Activated CD4-positive, alpha-beta T cell treated with anti-CD3 and anti-CD28 coated beads for 4 hours (primary cell): ENCODE results near the gene DPP9.
"Not testable (repeated sequence)": the region's sequence is repeated elsewhere in the genome, so short reads cannot be mapped to it uniquely, and the experiment has no call there.

Experiments
- DNase-seq, 2 donors: peaks; one replicate each; pipeline ENCODE4 v3.0.0-alpha.2; 2020

The DPP9 gene

GRCh38 chr19:4723595-4724514 is at the start of gene DPP9:
DPP9 (minus strand) TSS chr19:4723842; CDS start chr19:4719906, 3,936 bp downstream.
- peak; percentile 96 to 97 for DNase-seq

- no peak for DNase-seq
Measured at GRCh38 chr19:4773047-4773640, 49.5 kb upstream of the DPP9 start.

GRCh38 chr19:4772566-4772965 is 48.9 kb upstream of the DPP9 start:
- no peak for DNase-seq

- DNase-seq: peak; percentile 63 to 75
Measured at GRCh38 chr19:4768934-4769777, 45.5 kb upstream of the DPP9 start.

- no peak for DNase-seq
Measured at GRCh38 chr19:4764393-4764660, 40.7 kb upstream of the DPP9 start.

- no peak for DNase-seq
Measured at GRCh38 chr19:4763021-4763420, 39.4 kb upstream of the DPP9 start.

GRCh38 chr19:4760285-4760650 is 36.6 kb upstream of the DPP9 start:
- no peak for DNase-seq

- DNase-seq: peak; percentile 18 to 25
Measured at GRCh38 chr19:4759388-4760284, 36.0 kb upstream of the DPP9 start.

GRCh38 chr19:4758659-4759058 is 35.0 kb upstream of the DPP9 start:
- DNase-seq: no peak

- DNase-seq: no peak
Measured at GRCh38 chr19:4758082-4758481, 34.4 kb upstream of the DPP9 start.

GRCh38 chr19:4755459-4755858 is 31.8 kb upstream of the DPP9 start:
- no peak for DNase-seq

GRCh38 chr19:4754248-4754647 is 30.6 kb upstream of the DPP9 start:
- DNase-seq: no peak

GRCh38 chr19:4749870-4750590 is 26.4 kb upstream of the DPP9 start:
- DNase-seq: no peak

GRCh38 chr19:4748589-4748988 is 24.9 kb upstream of the DPP9 start:
- DNase-seq: no peak

- DNase-seq: no peak
Measured at GRCh38 chr19:4748185-4748584, 24.5 kb upstream of the DPP9 start.

- DNase-seq: no peak
Measured at GRCh38 chr19:4745986-4746385, 22.3 kb upstream of the DPP9 start.

GRCh38 chr19:4745175-4745574 is 21.5 kb upstream of the DPP9 start:
- not testable (repeated sequence) for DNase-seq

- DNase-seq: no peak
Measured at GRCh38 chr19:4744451-4745174, 21.0 kb upstream of the DPP9 start.

GRCh38 chr19:4742723-4743646 is 19.3 kb upstream of the DPP9 start:
- DNase-seq: no peak

GRCh38 chr19:4740092-4740491 is 16.4 kb upstream of the DPP9 start:
- DNase-seq: no peak
